Upper lobe of left lung (tissue), 6 donors: ENCODE data around the gene CUL9. TPM values are rescaled to one million over a fixed set of nuclear protein-coding genes. Genes with fewer than 3 reads are reported as not detected.

Experiments
- ATAC-seq, 2 donors: fragments of 200-7000 bp; cut with Tn5 transposase; one replicate each; pipeline ENCODE4 v1.9.1; 2022; ENCODE audit warnings: mild to moderate bottlenecking in 2 of 2, moderate library complexity in 2 of 2; ENCODE audit not compliant: low FRiP score in 2 of 2
- DNase-seq, 2 donors: peaks; one replicate each; pipeline ENCODE4 v3.0.0-alpha.2; 2019 to 2020
- H3K27ac ChIP-seq, 4 donors: fragments of 200-600 bp; sonication (generic); one replicate each; pipeline ENCODE4 v1.5.1; 2016 to 2019
- H3K27me3 ChIP-seq, 4 donors: fragments of 200-600 bp; sonication (generic); one replicate each; pipeline ENCODE4 v1.5.1; 2017 to 2019
- H3K36me3 ChIP-seq, 4 donors: fragments of 200-600 bp; sonication (generic); one replicate each; pipeline ENCODE4 v1.5.1; 2016 to 2019
- H3K4me1 ChIP-seq, 4 donors: fragments of 200-600 bp; sonication (generic); one replicate each; pipeline ENCODE4 v1.5.1; 2018 to 2019
- H3K4me3 ChIP-seq, 4 donors: fragments of 200-600 bp; sonication (generic); one replicate each; pipeline ENCODE4 v1.5.1; 2017 to 2019; ENCODE audit warnings: mild to moderate bottlenecking in 2 of 4, moderate library complexity in 1 of 4
- H3K9me3 ChIP-seq, 4 donors: fragments of 200-600 bp; sonication (generic); one replicate each; pipeline ENCODE4 v1.5.1; 2018 to 2019
- EP300 ChIP-seq, 4 donors: sonication (generic); formaldehyde crosslinking; IDR thresholded peaks; one replicate each; pipeline ENCODE4 v1.5.1; 2017; ENCODE audit warnings: antibody characterized with exemption in 4 of 4, control low read depth in 2 of 4
- POLR2A ChIP-seq, 4 donors: fragments of 450-650 bp; IDR thresholded peaks; one replicate each; pipeline ENCODE4 v1.5.1; 2016 to 2017; ENCODE audit warnings: antibody characterized with exemption in 4 of 4, mild to moderate bottlenecking in 2 of 4
- POLR2AphosphoS5 ChIP-seq, 2 donors: sonication (generic); formaldehyde crosslinking; IDR thresholded peaks; one replicate each; pipeline ENCODE4 v1.5.1; 2017; ENCODE audit warnings: antibody characterized with exemption in 2 of 2
- whole genome bisulfite sequencing, 2 donors: methylation state at CpG; one replicate each; pipeline ENCODE4 v1.1.5; 2017 to 2018; 5-methylcytosine and 5-hydroxymethylcytosine counted together
- total RNA-seq, 6 donors: library from RNA; depleted of rRNA in 4 of 6; stranded (reverse); fragments of >200 nt in 4 of 6; gene quantifications; one replicate each; pipeline versions ENCODE4 v1.1.0 to v1.2.1, GENCODE V29; 2016 to 2021
- TF ChIP-seq, protein P1 (sequence below), 6 experiments: fragments of 450-650 bp in 4 of 6; fragments of 200-600 bp in 2 of 6; sonication (generic) in 2 of 6; IDR thresholded peaks; one replicate each; pipeline ENCODE4 v1.5.1; 2016 to 2019; ENCODE audit warnings: antibody characterized with exemption in 6 of 6
- donor health status: DM: no; HTN: no; CAD: no; lungs with moderate emphysema.
- donor health status: DM: no; HTN: yes; CAD: no; lungs with severe emphysema.

Gene CUL9
- total RNA-seq, 6 donors from 2014 or later: 26.9 to 105 (median 47.5) TPM

- no peak overlapping the region for H3K4me3 ChIP-seq
- DNase-seq: no peak
- H3K4me1 ChIP-seq: no peaks in the 10 kb centered on the region
- H3K27ac ChIP-seq: no peak overlapping the region
- no peaks in the 10 kb centered on the region for H3K9me3 ChIP-seq
- WGBS, 2 donors: 91 to 92% methylated on average over 11 of the region's 11 CpGs
- ATAC-seq: no peak
- peaks cover 0 to 11% (median 2%) of the 10 kb centered on the region in 4 donors for H3K27me3 ChIP-seq
- TF ChIP-seq, protein P1, sequence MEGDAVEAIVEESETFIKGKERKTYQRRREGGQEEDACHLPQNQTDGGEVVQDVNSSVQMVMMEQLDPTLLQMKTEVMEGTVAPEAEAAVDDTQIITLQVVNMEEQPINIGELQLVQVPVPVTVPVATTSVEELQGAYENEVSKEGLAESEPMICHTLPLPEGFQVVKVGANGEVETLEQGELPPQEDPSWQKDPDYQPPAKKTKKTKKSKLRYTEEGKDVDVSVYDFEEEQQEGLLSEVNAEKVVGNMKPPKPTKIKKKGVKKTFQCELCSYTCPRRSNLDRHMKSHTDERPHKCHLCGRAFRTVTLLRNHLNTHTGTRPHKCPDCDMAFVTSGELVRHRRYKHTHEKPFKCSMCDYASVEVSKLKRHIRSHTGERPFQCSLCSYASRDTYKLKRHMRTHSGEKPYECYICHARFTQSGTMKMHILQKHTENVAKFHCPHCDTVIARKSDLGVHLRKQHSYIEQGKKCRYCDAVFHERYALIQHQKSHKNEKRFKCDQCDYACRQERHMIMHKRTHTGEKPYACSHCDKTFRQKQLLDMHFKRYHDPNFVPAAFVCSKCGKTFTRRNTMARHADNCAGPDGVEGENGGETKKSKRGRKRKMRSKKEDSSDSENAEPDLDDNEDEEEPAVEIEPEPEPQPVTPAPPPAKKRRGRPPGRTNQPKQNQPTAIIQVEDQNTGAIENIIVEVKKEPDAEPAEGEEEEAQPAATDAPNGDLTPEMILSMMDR (IDR thresholded peaks at IDR 0.05): no peak
- H3K36me3 ChIP-seq: no peaks in the 10 kb centered on the region
Observed at GRCh38 chr6:43254846-43255245, 72.8 kb downstream of the CUL9 start.

GRCh38 chr6:43255408-43256054, 73.5 kb downstream of the CUL9 start:
- DNase-seq (no peak), ATAC-seq (no peak)
- WGBS, 2 donors: 80% methylated on average over 10 to 11 of the region's 11 CpGs
- Histone ChIP-seq H3K27ac (no peak overlapping the region), H3K4me3 (no peak overlapping the region), H3K36me3 (no peaks in the 10 kb centered on the region), H3K4me1 (no peaks in the 10 kb centered on the region), H3K9me3 (no peaks in the 10 kb centered on the region), H3K27me3 (peaks cover 0 to 11% (median 2%) of the 10 kb centered on the region in 4 donors)
- no peak for TF ChIP-seq EP300 (IDR thresholded peaks at IDR 0.05)
- TF ChIP-seq, protein P1 (IDR thresholded peaks at IDR 0.05): no peak
- no peak for TF ChIP-seq POLR2AphosphoS5 (IDR thresholded peaks at IDR 0.05)
- no peak for TF ChIP-seq POLR2A (IDR thresholded peaks at IDR 0.05)

DNA sequence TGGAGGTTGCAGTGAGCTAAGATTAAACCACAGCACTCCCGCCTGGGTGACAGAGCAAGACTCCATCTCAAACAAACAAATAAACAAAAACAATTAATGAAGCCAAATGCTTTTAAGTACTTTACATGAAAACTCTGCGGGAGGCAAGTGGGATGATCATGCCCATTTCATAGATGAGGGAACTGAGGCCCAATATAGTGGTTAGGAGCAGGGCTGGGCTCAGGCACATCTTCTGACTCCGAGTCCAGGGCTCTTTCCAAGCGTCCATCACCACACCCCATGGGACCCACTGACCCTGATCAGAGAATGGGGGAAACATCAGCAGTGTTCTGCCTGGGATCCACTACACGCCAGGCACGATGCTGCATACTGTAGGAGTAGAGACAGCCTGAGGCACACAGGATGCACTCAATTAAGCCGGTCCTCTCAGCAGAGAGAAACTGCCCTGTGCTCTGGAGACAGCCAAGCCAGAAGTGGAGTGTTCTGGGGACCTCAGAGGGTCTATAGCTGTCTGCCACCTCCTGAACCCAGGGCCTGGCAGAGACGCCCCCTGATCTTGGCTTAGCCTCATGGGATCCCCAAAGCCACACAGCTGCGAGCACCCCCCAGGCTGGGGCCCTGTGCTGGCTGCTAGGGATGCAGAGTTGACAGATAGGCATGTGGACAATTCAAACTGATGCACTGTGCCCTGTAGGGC, 74.8 kb downstream of the CUL9 start:
- Histone ChIP-seq H3K27me3 (peaks cover 0 to 3% (median under 1%) of the 10 kb centered on the region in 4 donors), H3K36me3 (no peaks in the 10 kb centered on the region), H3K9me3 (no peaks in the 10 kb centered on the region), H3K4me3 (no peak overlapping the region), H3K4me1 (no peaks in the 10 kb centered on the region), H3K27ac (no peak overlapping the region)
- ATAC-seq (no peak), DNase-seq (no peak)
- WGBS, 2 donors: 87 to 90% methylated on average over 6 to 9 of the region's 9 CpGs
- TF ChIP-seq, protein P1 (IDR thresholded peaks at IDR 0.05): no peak
- TF ChIP-seq POLR2AphosphoS5 (IDR thresholded peaks at IDR 0.05) (no peak), POLR2A (IDR thresholded peaks at IDR 0.05) (no peak), EP300 (IDR thresholded peaks at IDR 0.05) (no peak)

GRCh38 chr6:43257367-43258145, 75.6 kb downstream of the CUL9 start:
- Histone ChIP-seq H3K4me1 (no peaks in the 10 kb centered on the region), H3K9me3 (no peaks in the 10 kb centered on the region), H3K4me3 (no peak overlapping the region), H3K36me3 (no peaks in the 10 kb centered on the region), H3K27ac (no peak overlapping the region), H3K27me3 (peaks cover 0 to 3% (median 0%) of the 10 kb centered on the region in 4 donors)
- DNase-seq (no peak), ATAC-seq (no peak)
- no peak for TF ChIP-seq EP300 (IDR thresholded peaks at IDR 0.05)
- TF ChIP-seq, protein P1 (IDR thresholded peaks at IDR 0.05): no peak
- TF ChIP-seq POLR2A (IDR thresholded peaks at IDR 0.05): no peak
- no peak for TF ChIP-seq POLR2AphosphoS5 (IDR thresholded peaks at IDR 0.05)
- 81 to 84% methylated on average over 8 to 12 of the region's 12 CpGs for WGBS, 2 donors
